Gastrocnemius medialis (tissue), 4 donors: ENCODE measurements around the gene PLIN4.

Experiments used
- POLR2A ChIP-seq, 2 donors: fragments of 450-650 bp; IDR thresholded peaks; one replicate each; pipeline ENCODE4 v1.6.1; 2017; ENCODE audit warnings: antibody characterized with exemption in 2 of 2, mild to moderate bottlenecking in 2 of 2, moderate library complexity in 2 of 2
- TF ChIP-seq, protein P1 (sequence below), 5 experiments: fragments of 450-650 bp in 3 of 5; fragments of 200-600 bp in 2 of 5; sonication (generic) in 2 of 5; IDR thresholded peaks in 4 of 5; conservative IDR thresholded peaks in 1 of 5; 1 replicate in 4 of 5; 2 replicates in 1 of 5; pipeline ENCODE4 v1.5.1; 2016 to 2019; ENCODE audit warnings: antibody characterized with exemption in 5 of 5, mild to moderate bottlenecking in 3 of 5, moderate library complexity in 3 of 5

DNA sequence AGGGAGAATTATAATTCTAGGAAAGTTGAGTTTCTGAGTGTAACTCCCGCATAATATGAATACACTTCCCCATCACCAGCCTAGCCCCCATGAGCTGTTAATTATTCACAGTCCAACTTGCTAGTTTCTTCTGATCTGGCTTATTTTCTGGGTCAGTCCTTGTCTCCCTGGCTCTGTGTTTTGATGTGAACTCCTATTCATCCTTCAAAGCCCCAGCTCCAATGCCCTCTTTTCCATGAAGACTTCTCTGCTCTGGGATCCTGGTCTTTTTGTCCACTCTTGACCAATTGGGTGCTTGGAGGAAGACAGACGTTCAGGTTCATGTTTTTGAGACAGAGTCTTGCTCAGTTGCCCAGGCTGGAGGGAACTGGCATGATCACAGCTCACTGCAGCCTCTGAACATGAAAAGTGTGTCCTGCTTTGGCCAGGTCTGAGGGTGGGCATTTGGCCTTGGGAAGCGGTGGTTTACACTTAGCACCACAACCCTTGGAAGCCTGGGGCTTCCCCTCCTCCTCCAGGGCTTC, 20.9 kb upstream of the PLIN4 start:
- TF ChIP-seq, protein P1, sequence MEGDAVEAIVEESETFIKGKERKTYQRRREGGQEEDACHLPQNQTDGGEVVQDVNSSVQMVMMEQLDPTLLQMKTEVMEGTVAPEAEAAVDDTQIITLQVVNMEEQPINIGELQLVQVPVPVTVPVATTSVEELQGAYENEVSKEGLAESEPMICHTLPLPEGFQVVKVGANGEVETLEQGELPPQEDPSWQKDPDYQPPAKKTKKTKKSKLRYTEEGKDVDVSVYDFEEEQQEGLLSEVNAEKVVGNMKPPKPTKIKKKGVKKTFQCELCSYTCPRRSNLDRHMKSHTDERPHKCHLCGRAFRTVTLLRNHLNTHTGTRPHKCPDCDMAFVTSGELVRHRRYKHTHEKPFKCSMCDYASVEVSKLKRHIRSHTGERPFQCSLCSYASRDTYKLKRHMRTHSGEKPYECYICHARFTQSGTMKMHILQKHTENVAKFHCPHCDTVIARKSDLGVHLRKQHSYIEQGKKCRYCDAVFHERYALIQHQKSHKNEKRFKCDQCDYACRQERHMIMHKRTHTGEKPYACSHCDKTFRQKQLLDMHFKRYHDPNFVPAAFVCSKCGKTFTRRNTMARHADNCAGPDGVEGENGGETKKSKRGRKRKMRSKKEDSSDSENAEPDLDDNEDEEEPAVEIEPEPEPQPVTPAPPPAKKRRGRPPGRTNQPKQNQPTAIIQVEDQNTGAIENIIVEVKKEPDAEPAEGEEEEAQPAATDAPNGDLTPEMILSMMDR (IDR thresholded peaks at IDR 0.05 in 4 of 5, conservative IDR thresholded peaks at IDR 0.05 in 1 of 5) = no peak
- TF ChIP-seq POLR2A (IDR thresholded peaks at IDR 0.05) = no peak
